ENCODE results near the gene GGTA1.
A peak's percentile ranks its signal among the peaks of the same experiment; 100 is the strongest.

Gene GGTA1

DNA sequence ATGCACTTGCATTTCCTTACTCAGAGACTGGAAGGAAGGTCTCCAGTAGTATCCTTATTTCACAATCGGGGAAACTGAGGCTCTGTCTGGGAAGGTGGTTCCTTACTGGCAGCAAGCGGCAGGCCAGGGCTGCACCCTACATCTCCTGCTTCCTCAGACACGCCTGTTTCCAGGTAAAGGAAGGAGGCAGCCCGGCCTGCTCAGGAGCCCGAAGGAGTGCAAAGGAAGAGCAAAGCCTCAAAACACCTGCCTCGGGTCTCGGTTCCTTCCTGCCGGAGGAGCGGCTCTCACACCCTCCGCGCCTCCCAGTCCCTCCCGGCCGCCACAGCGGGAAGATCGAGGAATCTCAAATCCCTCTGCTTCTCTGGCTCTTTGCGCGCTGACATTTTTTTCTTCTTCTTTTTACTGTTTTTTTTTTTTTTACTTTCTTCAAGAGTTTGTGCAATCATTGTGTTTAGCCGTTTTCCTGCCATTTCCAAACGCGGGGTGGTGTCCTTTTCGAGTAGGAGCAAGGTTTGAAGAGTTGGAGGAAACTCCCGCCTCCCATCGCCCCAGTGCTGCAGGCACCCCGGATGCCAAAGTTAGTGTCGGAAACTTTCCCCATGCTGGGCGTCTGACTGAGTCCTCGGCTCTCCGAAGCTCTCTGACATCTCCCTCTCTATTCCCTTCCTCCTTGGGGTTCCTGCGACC is 1.0 kb downstream of the GGTA1 start:
- Histone ChIP-seq H3K4me3 (ENCODE audit: low read length) (peak overlapping the region; percentile 65), H3K4me1 (ENCODE audit: control insufficient read depth, insufficient read depth, low read length) (peaks cover 21% of the 10 kb centered on the region), H3K4me2 (ENCODE audit: low read length) (peak overlapping the region; percentile 86), H3K27me3 (ENCODE audit: control insufficient read depth, insufficient read depth, low read length) (peaks cover 58% of the 10 kb centered on the region), H3K9ac (ENCODE audit: low read depth, low read length) (no peak overlapping the region), H3K36me3 (ENCODE audit: insufficient read depth, low read length) (no peaks in the 10 kb centered on the region), H3K9me3 (replicated peaks; ENCODE audit: low read length) (no peaks in the 10 kb centered on the region)

DNA sequence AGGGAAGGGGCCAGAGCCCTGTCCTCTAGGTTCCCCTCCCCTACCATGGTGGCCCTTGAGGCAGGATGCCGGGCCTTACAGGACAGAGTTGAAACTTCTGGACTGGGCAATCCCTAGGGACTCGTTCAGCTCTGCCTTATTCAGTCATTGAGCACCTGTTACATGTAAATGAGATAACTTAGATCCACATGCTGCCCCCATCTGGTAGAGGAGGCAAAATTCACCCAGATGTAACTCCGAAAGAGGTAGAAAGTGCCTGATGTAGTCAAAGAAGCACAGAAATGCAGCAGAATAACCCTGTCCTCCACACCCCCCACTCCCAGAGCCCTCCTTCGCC is 1.5 kb downstream of the GGTA1 start:
- no peaks in the 10 kb centered on the region for H3K36me3 ChIP-seq (ENCODE audit: insufficient read depth, low read length)
- no peak overlapping the region for H3K9ac ChIP-seq (ENCODE audit: low read depth, low read length)
- H3K4me1 ChIP-seq (ENCODE audit: control insufficient read depth, insufficient read depth, low read length) = peaks cover 21% of the 10 kb centered on the region
- H3K4me3 ChIP-seq (ENCODE audit: low read length) = no peak overlapping the region
- peaks cover 54% of the 10 kb centered on the region for H3K27me3 ChIP-seq (ENCODE audit: control insufficient read depth, insufficient read depth, low read length)
- H3K4me2 ChIP-seq (ENCODE audit: low read length) = peak overlapping the region; percentile 86
- no peaks in the 10 kb centered on the region for H3K9me3 ChIP-seq (replicated peaks; ENCODE audit: low read length)

DNA sequence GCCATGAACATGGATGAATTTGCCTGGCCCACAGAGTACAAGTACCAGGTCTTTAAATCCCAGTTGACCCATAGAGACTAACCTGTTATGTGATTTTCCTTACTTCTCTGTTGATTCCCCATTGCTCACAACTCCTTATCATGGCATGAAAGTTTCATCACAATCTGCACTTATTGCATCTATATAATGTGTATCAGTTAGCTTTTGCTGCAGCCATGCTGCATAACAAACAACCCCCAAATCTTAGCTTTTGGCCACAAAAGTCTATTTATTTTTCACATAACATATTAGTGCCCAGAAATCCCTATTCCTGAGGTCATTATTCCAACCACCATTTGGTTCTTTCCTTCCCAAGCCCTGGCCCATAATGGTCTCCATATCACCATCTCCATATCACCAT is 3.7 kb downstream of the GGTA1 start:
- peaks cover 21% of the 10 kb centered on the region for H3K4me1 ChIP-seq (ENCODE audit: control insufficient read depth, insufficient read depth, low read length)
- no peak overlapping the region for H3K4me2 ChIP-seq (ENCODE audit: low read length)
- peaks cover 55% of the 10 kb centered on the region for H3K27me3 ChIP-seq (ENCODE audit: control insufficient read depth, insufficient read depth, low read length)
- no peaks in the 10 kb centered on the region for H3K9me3 ChIP-seq (replicated peaks; ENCODE audit: low read length)
- H3K9ac ChIP-seq (ENCODE audit: low read depth, low read length) = no peak overlapping the region
- no peak overlapping the region for H3K4me3 ChIP-seq (ENCODE audit: low read length)
- no peaks in the 10 kb centered on the region for H3K36me3 ChIP-seq (ENCODE audit: insufficient read depth, low read length)

DNA sequence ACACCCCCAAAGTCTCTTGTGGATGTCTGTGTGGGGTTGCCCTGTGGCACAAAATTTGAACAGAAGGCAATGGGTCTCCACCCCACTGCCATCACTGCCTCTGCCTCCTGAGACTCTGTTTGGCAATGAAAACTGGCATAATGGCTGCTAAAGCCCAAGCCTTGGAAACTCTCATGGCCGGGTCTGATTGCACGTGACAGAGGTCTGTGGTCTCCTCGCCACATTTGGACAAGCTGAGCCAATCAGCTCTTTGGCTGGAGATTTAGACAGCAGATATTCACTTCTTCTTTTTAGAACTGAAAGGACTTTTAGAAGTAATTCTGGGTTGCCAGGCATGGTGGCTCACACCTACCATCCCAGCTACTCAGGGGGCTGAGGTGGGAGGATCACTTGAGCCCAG is 5.5 kb downstream of the GGTA1 start:
- peaks cover 10% of the 10 kb centered on the region for H3K4me1 ChIP-seq (ENCODE audit: control insufficient read depth, insufficient read depth, low read length)
- H3K9me3 ChIP-seq (replicated peaks; ENCODE audit: low read length) = no peaks in the 10 kb centered on the region
- no peaks in the 10 kb centered on the region for H3K36me3 ChIP-seq (ENCODE audit: insufficient read depth, low read length)
- no peak overlapping the region for H3K4me2 ChIP-seq (ENCODE audit: low read length)
- no peak overlapping the region for H3K4me3 ChIP-seq (ENCODE audit: low read length)
- no peak overlapping the region for H3K9ac ChIP-seq (ENCODE audit: low read depth, low read length)
- peaks cover 54% of the 10 kb centered on the region for H3K27me3 ChIP-seq (ENCODE audit: control insufficient read depth, insufficient read depth, low read length)

DNA sequence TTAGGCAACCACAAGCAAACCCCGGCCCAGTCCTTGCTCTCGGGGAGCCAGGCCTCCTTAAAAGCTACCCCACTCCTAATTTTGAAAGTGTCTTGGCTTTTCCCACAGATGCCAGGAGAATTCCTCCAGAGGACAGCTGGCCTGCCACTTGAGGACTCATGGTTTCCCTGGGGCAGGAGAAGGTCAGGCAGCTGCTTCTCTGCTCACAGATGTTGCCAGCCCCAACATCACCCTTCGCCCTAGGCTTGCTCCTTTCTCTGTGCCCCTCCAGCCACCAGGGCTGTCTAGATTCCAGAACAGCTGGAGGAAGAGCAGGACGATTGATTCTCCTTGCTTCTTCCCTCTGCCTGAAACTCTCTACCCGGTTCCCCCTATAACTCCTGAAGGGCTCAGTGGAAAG is 8.5 kb downstream of the GGTA1 start:
- Histone ChIP-seq H3K27me3 (ENCODE audit: control insufficient read depth, insufficient read depth, low read length) (peaks cover 45% of the 10 kb centered on the region), H3K9ac (ENCODE audit: low read depth, low read length) (no peak overlapping the region), H3K36me3 (ENCODE audit: insufficient read depth, low read length) (no peaks in the 10 kb centered on the region), H3K4me1 (ENCODE audit: control insufficient read depth, insufficient read depth, low read length) (no peaks in the 10 kb centered on the region), H3K4me3 (ENCODE audit: low read length) (no peak overlapping the region), H3K4me2 (ENCODE audit: low read length) (no peak overlapping the region), H3K9me3 (replicated peaks; ENCODE audit: low read length) (no peaks in the 10 kb centered on the region)

GRCh38 chr9:121489344-121489743 is 10.3 kb downstream of the GGTA1 start:
- Histone ChIP-seq H3K4me1 (ENCODE audit: control insufficient read depth, insufficient read depth, low read length) (no peaks in the 10 kb centered on the region), H3K9ac (ENCODE audit: low read depth, low read length) (no peak overlapping the region), H3K4me2 (ENCODE audit: low read length) (no peak overlapping the region), H3K36me3 (ENCODE audit: insufficient read depth, low read length) (no peaks in the 10 kb centered on the region), H3K4me3 (ENCODE audit: low read length) (no peak overlapping the region), H3K9me3 (replicated peaks; ENCODE audit: low read length) (no peaks in the 10 kb centered on the region), H3K27me3 (ENCODE audit: control insufficient read depth, insufficient read depth, low read length) (peaks cover 39% of the 10 kb centered on the region)

DNA sequence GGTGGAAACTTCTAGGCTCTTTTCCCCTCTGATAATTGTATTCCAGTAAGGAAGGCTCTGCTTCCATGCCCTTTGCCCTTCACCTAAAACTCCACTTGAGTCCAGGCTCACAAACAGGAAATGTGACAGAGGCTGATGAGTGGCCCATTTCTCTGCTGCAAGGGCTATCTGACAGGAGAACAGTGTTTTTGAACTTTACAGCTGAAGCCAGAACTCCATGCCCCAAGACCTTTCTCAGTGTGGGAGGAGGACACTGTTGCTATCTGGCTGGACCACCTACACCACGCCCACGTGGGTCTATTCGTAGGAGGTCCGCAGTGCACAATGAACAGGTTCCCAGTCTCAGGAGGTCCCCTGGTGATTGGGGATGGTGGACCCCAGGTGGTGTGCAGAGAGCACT is 13.6 kb downstream of the GGTA1 start:
- no peaks in the 10 kb centered on the region for H3K4me1 ChIP-seq (ENCODE audit: control insufficient read depth, insufficient read depth, low read length)
- H3K27me3 ChIP-seq (ENCODE audit: control insufficient read depth, insufficient read depth, low read length) = peaks cover 33% of the 10 kb centered on the region
- H3K4me2 ChIP-seq (ENCODE audit: low read length) = no peak overlapping the region
- H3K36me3 ChIP-seq (ENCODE audit: insufficient read depth, low read length) = no peaks in the 10 kb centered on the region
- H3K9ac ChIP-seq (ENCODE audit: low read depth, low read length) = no peak overlapping the region
- no peaks in the 10 kb centered on the region for H3K9me3 ChIP-seq (replicated peaks; ENCODE audit: low read length)
- H3K4me3 ChIP-seq (ENCODE audit: low read length) = no peak overlapping the region

- Histone ChIP-seq H3K4me3 (ENCODE audit: low read length) (no peak overlapping the region), H3K9ac (ENCODE audit: low read depth, low read length) (no peak overlapping the region), H3K4me2 (ENCODE audit: low read length) (no peak overlapping the region), H3K9me3 (replicated peaks; ENCODE audit: low read length) (no peaks in the 10 kb centered on the region), H3K4me1 (ENCODE audit: control insufficient read depth, insufficient read depth, low read length) (no peaks in the 10 kb centered on the region), H3K27me3 (ENCODE audit: control insufficient read depth, insufficient read depth, low read length) (peaks cover 33% of the 10 kb centered on the region), H3K36me3 (ENCODE audit: insufficient read depth, low read length) (no peaks in the 10 kb centered on the region)
Observed at GRCh38 chr9:121485623-121486022, 14.0 kb downstream of the GGTA1 start.

GRCh38 chr9:121484651-121485446 is 14.8 kb downstream of the GGTA1 start:
- Histone ChIP-seq H3K27me3 (ENCODE audit: control insufficient read depth, insufficient read depth, low read length) (peaks cover 26% of the 10 kb centered on the region), H3K4me3 (ENCODE audit: low read length) (no peak overlapping the region), H3K9ac (ENCODE audit: low read depth, low read length) (no peak overlapping the region), H3K9me3 (replicated peaks; ENCODE audit: low read length) (no peaks in the 10 kb centered on the region), H3K4me2 (ENCODE audit: low read length) (no peak overlapping the region), H3K36me3 (ENCODE audit: insufficient read depth, low read length) (no peaks in the 10 kb centered on the region), H3K4me1 (ENCODE audit: control insufficient read depth, insufficient read depth, low read length) (no peaks in the 10 kb centered on the region)

DNA sequence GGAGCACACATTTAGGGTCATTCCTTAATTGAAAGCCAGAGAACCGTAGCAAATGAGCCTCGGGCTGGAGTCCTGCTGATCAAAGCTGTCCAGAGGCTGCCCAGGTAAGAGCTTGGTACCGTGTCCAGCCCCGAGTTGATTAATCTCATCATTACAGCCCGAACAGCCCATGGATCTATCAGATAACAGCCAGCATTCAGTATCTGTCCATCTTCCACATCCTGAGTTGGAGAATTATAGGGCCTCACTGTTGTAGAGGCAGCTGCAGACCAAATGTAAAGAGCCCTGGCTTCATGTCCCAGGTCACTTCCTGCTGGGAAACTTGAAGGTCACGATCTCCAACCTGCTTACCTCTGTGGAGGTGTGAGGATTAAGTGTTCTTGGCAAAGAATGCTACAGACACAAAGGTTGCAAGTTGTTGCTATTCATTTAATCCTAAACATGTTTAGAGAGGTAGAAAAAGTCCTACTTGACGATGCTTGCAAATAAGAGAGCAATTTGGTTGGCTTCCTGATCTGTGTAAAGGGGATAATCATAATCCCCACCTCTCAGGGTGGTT is 16.1 kb downstream of the GGTA1 start:
- H3K36me3 ChIP-seq (ENCODE audit: insufficient read depth, low read length) = no peaks in the 10 kb centered on the region
- H3K27me3 ChIP-seq (ENCODE audit: control insufficient read depth, insufficient read depth, low read length) = peaks cover 27% of the 10 kb centered on the region
- no peak overlapping the region for H3K4me2 ChIP-seq (ENCODE audit: low read length)
- H3K4me3 ChIP-seq (ENCODE audit: low read length) = no peak overlapping the region
- peaks cover 5% of the 10 kb centered on the region for H3K4me1 ChIP-seq (ENCODE audit: control insufficient read depth, insufficient read depth, low read length)
- no peak overlapping the region for H3K9ac ChIP-seq (ENCODE audit: low read depth, low read length)
- no peaks in the 10 kb centered on the region for H3K9me3 ChIP-seq (replicated peaks; ENCODE audit: low read length)

GRCh38 chr9:121483049-121483448 is 16.6 kb downstream of the GGTA1 start:
- no peaks in the 10 kb centered on the region for H3K9me3 ChIP-seq (replicated peaks; ENCODE audit: low read length)
- peaks cover 32% of the 10 kb centered on the region for H3K27me3 ChIP-seq (ENCODE audit: control insufficient read depth, insufficient read depth, low read length)
- H3K36me3 ChIP-seq (ENCODE audit: insufficient read depth, low read length) = no peaks in the 10 kb centered on the region
- H3K4me3 ChIP-seq (ENCODE audit: low read length) = no peak overlapping the region
- H3K4me2 ChIP-seq (ENCODE audit: low read length) = no peak overlapping the region
- H3K9ac ChIP-seq (ENCODE audit: low read depth, low read length) = no peak overlapping the region
- peaks cover 5% of the 10 kb centered on the region for H3K4me1 ChIP-seq (ENCODE audit: control insufficient read depth, insufficient read depth, low read length)

Data from skeletal muscle satellite cell (primary cell).